ACHN (cell line): ENCODE results near the gene KAT7.
A peak's percentile ranks its signal among the peaks of the same experiment; 100 is the strongest.

Experiments used
- DNase-seq: peaks from one replicate; pipeline ENCODE4 v3.0.0-alpha.2; 2015
- in situ Hi-C: cut with HindIII; loops from 2 replicates; pipeline ENCODE4 v1.10.0; 2017; ENCODE audit warnings: low sequenced_read_pairs, low pct_ligation_motif_present, low pct_unique_long_range_greater_than_20kb

Gene KAT7

GRCh38 chr17:49853470-49854015, 65.1 kb downstream of the KAT7 start:
- in situ Hi-C loops = no loop called here
- DNase-seq = no peak

- in situ Hi-C loops = no loop called here
- DNase-seq = no peak
These were observed 65.6 kb downstream of the KAT7 start for GRCh38 chr17:49854126-49854525.

GRCh38 chr17:49858796-49859195, 70.3 kb downstream of the KAT7 start:
- in situ Hi-C loops = no loop called here
- DNase-seq = no peak

- DNase-seq = no peak
- in situ Hi-C loops = no loop called here
These were observed 71.8 kb downstream of the KAT7 start for GRCh38 chr17:49859991-49860953.

DNA sequence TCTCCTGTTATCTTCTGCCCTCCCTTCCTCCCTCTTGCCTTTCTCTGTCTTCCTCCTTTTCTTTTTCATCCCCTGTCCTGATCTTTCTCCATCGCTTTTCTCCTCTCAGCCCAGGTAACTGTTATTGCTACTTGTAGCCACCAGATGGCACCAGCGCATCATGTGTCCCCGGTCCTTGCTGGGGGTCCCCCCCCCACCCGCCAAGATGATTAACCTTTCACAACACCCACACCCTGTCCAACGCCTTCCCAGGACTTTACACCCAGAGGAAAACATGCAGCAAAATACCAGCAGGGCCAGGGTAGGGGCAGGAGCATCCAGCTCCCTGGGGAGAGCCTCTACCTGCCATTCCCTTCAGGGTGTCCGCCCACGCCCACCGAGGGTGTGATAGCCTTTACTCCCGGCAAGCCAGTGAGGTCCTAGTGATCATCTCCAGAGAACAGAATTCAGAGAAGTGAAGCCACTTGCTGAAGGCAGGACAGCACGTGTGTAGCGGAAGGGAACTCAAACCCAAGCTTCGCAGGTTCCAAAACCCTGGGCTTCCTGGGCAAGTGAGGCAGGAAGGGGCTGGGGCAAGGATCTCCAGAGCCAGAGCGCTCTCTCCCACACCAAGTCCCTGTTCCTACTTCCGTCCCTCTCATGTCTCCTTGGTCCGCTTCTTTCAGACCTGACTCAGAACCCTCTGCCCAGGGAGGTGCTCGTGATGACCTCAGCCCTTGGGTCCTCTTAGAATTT, 72.8 kb downstream of the KAT7 start:
- DNase-seq = peak; percentile 45
- in situ Hi-C loops = no loop called here

GRCh38 chr17:49862781-49863331, 74.4 kb downstream of the KAT7 start:
- in situ Hi-C loops = no loop called here
- no peak for DNase-seq

DNA sequence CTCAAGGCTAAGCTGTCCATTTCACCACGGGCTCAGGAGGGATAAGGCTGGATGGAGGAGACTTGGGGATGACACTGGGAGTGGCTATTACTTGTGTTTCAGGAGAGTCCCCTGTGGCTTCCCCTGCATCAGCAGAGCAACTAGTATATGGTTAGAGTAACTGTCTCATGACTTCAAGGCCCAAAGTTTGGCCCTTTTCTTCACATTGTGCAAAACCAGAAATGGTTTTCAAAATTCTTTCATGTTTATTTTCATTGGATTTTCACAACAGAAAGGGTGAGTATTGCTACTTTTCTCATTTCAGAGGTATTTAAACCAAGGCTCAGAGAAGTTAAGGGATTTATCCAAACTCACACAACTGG, 77.5 kb downstream of the KAT7 start:
- no peak for DNase-seq
- in situ Hi-C loops = no loop called here

GRCh38 chr17:49866882-49867413, 78.5 kb downstream of the KAT7 start:
- in situ Hi-C loops = no loop called here
- no peak for DNase-seq

- in situ Hi-C loops = no loop called here
These were observed 80.5 kb downstream of the KAT7 start for GRCh38 chr17:49869038-49869374.

DNA sequence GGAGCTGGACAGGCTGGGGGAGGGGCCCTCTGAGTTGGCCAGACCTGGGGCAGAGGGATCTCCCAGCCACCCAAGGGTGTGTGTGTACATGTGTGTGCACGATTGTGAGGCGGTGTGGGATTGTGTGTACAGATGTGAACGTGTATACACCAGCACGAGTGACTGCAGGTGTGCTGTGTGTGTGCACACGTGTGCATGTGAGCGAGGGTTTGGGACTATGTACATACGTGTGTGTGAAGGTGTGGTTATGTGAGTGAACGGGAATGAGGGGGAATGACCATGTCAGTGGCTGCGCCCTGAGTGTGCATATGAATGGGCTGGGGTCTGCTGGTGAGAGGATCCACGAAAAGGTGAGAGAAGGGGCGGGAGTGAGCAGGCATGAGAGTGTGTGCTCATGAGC, 81.8 kb downstream of the KAT7 start:
- no peak for DNase-seq
- in situ Hi-C loops = no loop called here

More at GRCh38 chr17:49869038-49869374, 80.5 kb downstream of the KAT7 start:
- DNase-seq = no peak

DNA sequence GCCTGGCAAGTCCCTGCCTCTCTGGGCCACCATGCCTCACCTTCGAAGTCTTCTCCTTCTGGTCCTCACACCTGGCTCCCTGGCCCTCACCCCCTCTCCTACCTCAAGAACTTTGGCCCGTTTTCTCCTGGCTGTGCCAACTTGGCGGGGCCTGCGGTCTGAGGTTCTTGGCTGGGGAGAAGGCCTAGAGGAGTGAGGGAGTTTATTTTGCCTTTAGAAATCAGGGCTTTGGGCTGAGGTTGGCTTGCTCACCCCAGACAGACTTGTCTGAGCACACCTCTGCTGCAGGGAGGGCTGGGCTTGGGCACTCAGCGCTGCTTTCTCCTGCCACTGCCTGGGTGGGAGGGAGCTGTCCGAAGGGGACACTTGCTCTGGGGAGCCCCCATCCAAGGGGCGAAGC, 82.7 kb downstream of the KAT7 start:
- in situ Hi-C loops = no loop called here
- no peak for DNase-seq

GRCh38 chr17:49872754-49873377, 84.4 kb downstream of the KAT7 start:
- in situ Hi-C loops = no loop called here
- no peak for DNase-seq

- in situ Hi-C loops = no loop called here
- DNase-seq = no peak
These were observed 85.0 kb downstream of the KAT7 start for GRCh38 chr17:49873466-49873865.

DNA sequence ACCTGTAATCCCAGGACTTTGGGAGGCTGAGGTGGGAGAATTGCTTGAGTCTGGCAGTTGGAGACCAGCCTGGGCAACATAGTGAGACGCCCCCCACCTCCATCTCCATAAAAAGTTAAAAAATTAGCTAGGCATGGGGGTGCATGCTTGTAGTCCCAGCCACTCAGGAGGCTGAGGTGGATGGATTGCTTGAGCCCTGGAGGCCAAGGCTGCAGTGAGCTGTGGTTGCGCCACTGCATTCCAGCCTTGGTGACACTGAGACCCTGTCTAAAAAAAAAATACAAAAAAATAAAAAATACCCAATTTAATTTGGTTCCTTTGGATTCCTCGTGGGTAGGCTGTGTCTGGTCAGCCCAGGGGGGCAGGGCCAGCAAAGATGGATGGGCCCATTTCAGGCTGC, 85.4 kb downstream of the KAT7 start:
- in situ Hi-C loops = no loop called here
- DNase-seq = no peak

DNA sequence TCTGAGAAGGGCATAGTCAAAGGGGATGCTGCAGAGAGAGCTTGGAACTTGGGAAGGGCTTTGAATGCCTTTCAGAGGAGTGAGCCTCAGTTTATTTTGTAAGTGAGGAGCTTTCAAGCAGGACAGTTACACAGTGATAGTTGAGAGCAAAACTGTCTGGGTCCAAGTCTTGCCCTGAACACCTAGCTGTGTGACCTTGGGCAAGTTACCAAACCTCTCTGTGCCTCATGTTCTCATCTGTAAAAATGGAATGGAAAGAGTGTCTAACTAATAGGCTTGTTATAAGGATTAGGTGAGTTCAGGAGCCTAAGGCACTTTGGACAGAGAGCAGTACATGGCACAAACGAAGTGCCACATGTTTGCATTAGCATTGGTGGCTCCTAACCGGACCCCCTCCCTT, 86.4 kb downstream of the KAT7 start:
- no peak for DNase-seq
- in situ Hi-C loops = no loop called here

DNA sequence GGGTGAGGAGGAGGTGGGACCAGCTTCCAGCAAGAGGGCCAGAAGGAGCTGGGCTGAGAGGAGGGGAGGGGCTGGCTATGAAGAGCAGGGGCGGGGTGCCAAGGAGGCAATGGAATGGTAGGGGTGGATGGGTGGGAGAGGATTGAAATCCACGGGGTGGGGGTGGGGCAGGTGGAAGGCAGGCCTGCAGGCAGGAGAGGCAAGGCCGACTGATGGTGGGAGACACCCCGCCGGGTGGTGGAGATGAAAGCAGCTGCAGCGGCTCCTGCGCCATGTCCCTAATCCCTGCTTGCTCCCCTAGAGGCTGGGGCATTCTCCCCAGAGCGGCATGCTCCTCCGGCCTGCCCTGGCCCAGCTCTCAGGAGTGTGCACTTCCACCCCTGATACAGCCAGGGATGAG, 87.2 kb downstream of the KAT7 start:
- no peak for DNase-seq
- in situ Hi-C loops = no loop called here

- DNase-seq = no peak
- in situ Hi-C loops = no loop called here
These were observed 90.7 kb downstream of the KAT7 start for GRCh38 chr17:49878931-49879904.
